Spleen (tissue), 11 donors: Measurements from ENCODE around the gene PIGR. TPM values are rescaled to one million over a fixed set of nuclear protein-coding genes. Genes with fewer than 3 reads are reported as not detected.

Experiments
- DNase-seq: peaks from one replicate; pipeline ENCODE4 v3.0.0-alpha.2; 2020
- H3K27ac ChIP-seq, 8 donors: fragments of 200-600 bp; sonication (generic) in 7 of 8; 1 replicate in 4 of 8; 2 replicates in 4 of 8; pipeline versions ENCODE4 v1.5.0 to v1.8.0; 2016 to 2021; ENCODE audit warnings: inconsistent platforms in 4 of 8, mild to moderate bottlenecking in 4 of 8, moderate library complexity in 1 of 8
- H3K27me3 ChIP-seq, 7 donors: fragments of 200-600 bp; sonication (generic) in 6 of 7; replicated peaks in 1 of 7; 1 replicate in 4 of 7; 2 replicates in 3 of 7; pipeline versions ENCODE4 v1.5.0 to v1.8.0; 2016 to 2021; ENCODE audit warnings: inconsistent platforms in 3 of 7, mild to moderate bottlenecking in 1 of 7
- H3K36me3 ChIP-seq, 6 donors: fragments of 200-600 bp; sonication (generic) in 5 of 6; 1 replicate in 4 of 6; 2 replicates in 2 of 6; pipeline versions ENCODE4 v1.5.0 to v1.8.0; 2016 to 2021; ENCODE audit warnings: inconsistent platforms in 2 of 6
- H3K4me1 ChIP-seq, 6 donors: fragments of 200-600 bp; sonication (generic) in 5 of 6; 1 replicate in 3 of 6; 2 replicates in 3 of 6; pipeline versions ENCODE4 v1.5.0 to v1.8.0; 2016 to 2021; ENCODE audit warnings: inconsistent platforms in 3 of 6
- H3K4me3 ChIP-seq, 8 donors: fragments of 200-600 bp; sonication (generic) in 7 of 8; 1 replicate in 4 of 8; 2 replicates in 4 of 8; pipeline versions ENCODE4 v1.5.0 to v1.8.0; 2016 to 2021; ENCODE audit warnings: inconsistent platforms in 4 of 8, mild to moderate bottlenecking in 4 of 8, moderate library complexity in 2 of 8
- H3K9me3 ChIP-seq, 8 donors: fragments of 200-600 bp; sonication (generic) in 7 of 8; 1 replicate in 4 of 8; 2 replicates in 4 of 8; pipeline versions ENCODE4 v1.5.0 to v1.8.0; 2016 to 2021; ENCODE audit warnings: inconsistent platforms in 4 of 8
- POLR2A ChIP-seq, 3 donors: fragments of 450-650 bp; IDR thresholded peaks; one replicate each; pipeline ENCODE4 v1.5.1; 2017; ENCODE audit warnings: antibody characterized with exemption in 3 of 3, mild to moderate bottlenecking in 1 of 3
- POLR2AphosphoS5 ChIP-seq, 3 donors: sonication (generic); formaldehyde crosslinking; IDR thresholded peaks; one replicate each; pipeline ENCODE4 v1.5.1; 2017; ENCODE audit warnings: antibody characterized with exemption in 3 of 3
- WGBS, 5 donors: extraction: QIAGEN DNeasy Blood & Tissue Kit in 3 of 5; methylation state at CpG; one replicate each; pipeline versions ENCODE4 v1.1.5 to v1.1.7; 2013 to 2018; 5-methylcytosine and 5-hydroxymethylcytosine counted together
- intact Hi-C: fragments of 100-400 bp; cut with DNase I; formaldehyde crosslinking; loops from one replicate; pipeline ENCODE4 v1.15.0; 2023; ENCODE audit warnings: low total_unique reads
- polyA plus RNA-seq, 3 donors: library from polyadenylated mRNA; stranded (reverse); fragments of 200-250 nt; gene quantifications; one replicate each; pipeline ENCODE4 v1.2.1, GENCODE V29; 2013
- total RNA-seq, 7 donors: library from RNA; depleted of rRNA in 3 of 7; stranded (reverse); fragments of >200 nt in 3 of 7; fragmentation: NEBNext Ultra II Directional in 4 of 7; extraction: Animal tissue kit (Norgen Biotek cat#: 25700) in 4 of 7; gene quantifications; one replicate each; pipeline versions ENCODE4 v1.1.0 to v1.2.1, GENCODE V29; 2016 to 2021
- TF ChIP-seq, protein P1 (sequence below), 11 experiments: fragments of 200-600 bp in 7 of 11; fragments of 450-650 bp in 4 of 11; sonication (generic) in 4 of 11; IDR thresholded peaks in 8 of 11; conservative IDR thresholded peaks in 3 of 11; 1 replicate in 7 of 11; 2 replicates in 4 of 11; pipeline versions ENCODE4 v1.4.0 to v1.8.0; 2016 to 2021; ENCODE audit warnings: antibody characterized with exemption in 11 of 11, inconsistent platforms in 4 of 11, mild to moderate bottlenecking in 1 of 11
- donor health status: healthy with polysubstance abuse.
- donor health status: DM: no; HTN: no; CAD: no; lungs with moderate emphysema.
- donor health status: DM: no; HTN: no; CAD: no.
- donor health status: Bipolar disorder and iron deficiency.
- donor health status: healthy.
- donor health status: DM: no; HTN: no; CAD: no.
- donor health status: DM: yes; HTN: yes; CAD: no.

Gene PIGR
- total and polyA plus RNA-seq, 10 donors = 0.13 to 1.7 (median 0.89) TPM

GRCh38 chr1:206972728-206973127 is 26.5 kb upstream of the PIGR start:
- H3K27ac ChIP-seq = no peak overlapping the region
- DNase-seq = no peak
- H3K4me3 ChIP-seq = no peak overlapping the region
- TF ChIP-seq POLR2AphosphoS5 (IDR thresholded peaks at IDR 0.05) (no peak), POLR2A (IDR thresholded peaks at IDR 0.05) (no peak)
- TF ChIP-seq, protein P1, sequence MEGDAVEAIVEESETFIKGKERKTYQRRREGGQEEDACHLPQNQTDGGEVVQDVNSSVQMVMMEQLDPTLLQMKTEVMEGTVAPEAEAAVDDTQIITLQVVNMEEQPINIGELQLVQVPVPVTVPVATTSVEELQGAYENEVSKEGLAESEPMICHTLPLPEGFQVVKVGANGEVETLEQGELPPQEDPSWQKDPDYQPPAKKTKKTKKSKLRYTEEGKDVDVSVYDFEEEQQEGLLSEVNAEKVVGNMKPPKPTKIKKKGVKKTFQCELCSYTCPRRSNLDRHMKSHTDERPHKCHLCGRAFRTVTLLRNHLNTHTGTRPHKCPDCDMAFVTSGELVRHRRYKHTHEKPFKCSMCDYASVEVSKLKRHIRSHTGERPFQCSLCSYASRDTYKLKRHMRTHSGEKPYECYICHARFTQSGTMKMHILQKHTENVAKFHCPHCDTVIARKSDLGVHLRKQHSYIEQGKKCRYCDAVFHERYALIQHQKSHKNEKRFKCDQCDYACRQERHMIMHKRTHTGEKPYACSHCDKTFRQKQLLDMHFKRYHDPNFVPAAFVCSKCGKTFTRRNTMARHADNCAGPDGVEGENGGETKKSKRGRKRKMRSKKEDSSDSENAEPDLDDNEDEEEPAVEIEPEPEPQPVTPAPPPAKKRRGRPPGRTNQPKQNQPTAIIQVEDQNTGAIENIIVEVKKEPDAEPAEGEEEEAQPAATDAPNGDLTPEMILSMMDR (IDR thresholded peaks at IDR 0.05 in 8 of 11, conservative IDR thresholded peaks at IDR 0.05 in 3 of 11) = no peak
- H3K36me3 ChIP-seq = no peaks in the 10 kb centered on the region
- intact Hi-C loops = no loop called here
- H3K4me1 ChIP-seq = peaks cover 0 to 31% (median 2%) of the 10 kb centered on the region in 6 donors
- no peaks in the 10 kb centered on the region for H3K9me3 ChIP-seq
- peaks cover 0 to 14% (median 0%) of the 10 kb centered on the region in 7 donors for H3K27me3 ChIP-seq
- WGBS, 5 donors = 84 to 97% (median 85%) methylated on average over 2 of the region's 2 CpGs

DNA sequence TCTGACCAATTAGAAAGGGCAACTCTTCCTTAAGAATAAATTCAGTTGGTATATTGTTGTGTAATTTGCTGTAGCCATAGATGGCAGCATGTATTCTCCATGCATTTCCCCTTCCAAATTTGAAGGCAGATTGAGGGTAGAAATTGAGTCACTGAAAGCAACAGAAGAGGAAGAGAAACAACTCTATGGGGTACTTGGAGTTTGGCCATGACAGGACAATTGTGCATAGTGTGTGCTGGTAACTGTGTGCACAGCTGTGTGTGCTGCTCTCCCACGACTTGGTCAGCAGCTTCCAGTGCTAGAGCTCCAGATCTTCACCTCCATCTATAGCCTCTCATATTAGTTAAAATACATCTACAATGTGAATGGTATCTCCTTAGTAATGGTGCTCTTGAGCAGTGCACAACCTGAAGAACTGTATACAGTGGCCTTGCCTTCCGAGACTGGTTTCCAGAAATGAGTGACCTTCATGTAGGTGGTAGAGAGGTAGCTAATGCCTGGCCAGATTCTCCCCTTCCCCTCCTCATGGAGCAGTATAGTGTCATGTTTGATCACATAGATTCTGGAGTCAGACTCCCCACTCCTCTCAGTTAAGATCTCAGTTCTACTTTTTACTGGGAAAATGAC is 24.9 kb upstream of the PIGR start:
- peaks cover 0 to 44% (median 12%) of the 10 kb centered on the region in 6 donors for H3K4me1 ChIP-seq
- no peak overlapping the region for H3K4me3 ChIP-seq
- H3K36me3 ChIP-seq = no peaks in the 10 kb centered on the region
- H3K27ac ChIP-seq = no peak overlapping the region
- WGBS, 5 donors = 58 to 75% (median 61%) methylated on average over 2 of the region's 2 CpGs
- DNase-seq = no peak
- peaks cover 0 to 14% (median 0%) of the 10 kb centered on the region in 7 donors for H3K27me3 ChIP-seq
- H3K9me3 ChIP-seq = no peaks in the 10 kb centered on the region
- intact Hi-C loops = no loop called here
- TF ChIP-seq, protein P1 (IDR thresholded peaks at IDR 0.05 in 8 of 11, conservative IDR thresholded peaks at IDR 0.05 in 3 of 11) = no peak
- TF ChIP-seq POLR2A (IDR thresholded peaks at IDR 0.05) (no peak), POLR2AphosphoS5 (IDR thresholded peaks at IDR 0.05) (no peak)

DNA sequence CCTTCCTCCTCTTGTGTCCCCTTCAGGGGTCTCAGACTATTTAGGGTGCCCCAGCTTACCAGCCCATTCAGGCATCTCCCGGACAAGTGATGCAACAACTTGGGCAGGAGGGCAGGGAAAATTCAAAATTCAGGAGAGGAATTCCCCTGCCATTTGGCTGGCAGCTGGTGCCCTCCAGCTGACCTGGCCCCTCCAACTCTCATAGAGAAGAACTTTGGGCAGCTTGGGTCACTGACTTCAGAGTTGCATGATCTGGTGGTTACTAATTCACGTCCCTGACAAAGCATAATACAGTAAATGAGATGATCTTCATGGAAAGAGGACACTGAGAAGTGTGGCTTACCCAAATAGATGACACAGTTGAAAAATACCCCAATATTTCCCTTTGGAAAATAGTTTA is 24.2 kb upstream of the PIGR start, which contains the start of gene FCAMR:
Gene FCAMR, minus strand, starts transcription at position 15 of the 400 bp plus-strand sequence. CDS start 335 bp downstream, outside the sequence.
- no peaks in the 10 kb centered on the region for H3K9me3 ChIP-seq
- 55 to 76% (median 58%) methylated on average over 2 of the region's 2 CpGs for WGBS, 5 donors
- peaks cover 0 to 14% (median 0%) of the 10 kb centered on the region in 7 donors for H3K27me3 ChIP-seq
- DNase-seq = no peak
- TF ChIP-seq POLR2A (IDR thresholded peaks at IDR 0.05) (no peak), POLR2AphosphoS5 (IDR thresholded peaks at IDR 0.05) (no peak)
- TF ChIP-seq, protein P1 (IDR thresholded peaks at IDR 0.05 in 8 of 11, conservative IDR thresholded peaks at IDR 0.05 in 3 of 11) = no peak
- no peaks in the 10 kb centered on the region for H3K36me3 ChIP-seq
- H3K4me1 ChIP-seq = peaks cover 0 to 44% (median 12%) of the 10 kb centered on the region in 6 donors
- intact Hi-C loops = no loop called here
- H3K27ac ChIP-seq = no peak within 1 kb of the TSS
- no peak within 1 kb of the TSS for H3K4me3 ChIP-seq

DNA sequence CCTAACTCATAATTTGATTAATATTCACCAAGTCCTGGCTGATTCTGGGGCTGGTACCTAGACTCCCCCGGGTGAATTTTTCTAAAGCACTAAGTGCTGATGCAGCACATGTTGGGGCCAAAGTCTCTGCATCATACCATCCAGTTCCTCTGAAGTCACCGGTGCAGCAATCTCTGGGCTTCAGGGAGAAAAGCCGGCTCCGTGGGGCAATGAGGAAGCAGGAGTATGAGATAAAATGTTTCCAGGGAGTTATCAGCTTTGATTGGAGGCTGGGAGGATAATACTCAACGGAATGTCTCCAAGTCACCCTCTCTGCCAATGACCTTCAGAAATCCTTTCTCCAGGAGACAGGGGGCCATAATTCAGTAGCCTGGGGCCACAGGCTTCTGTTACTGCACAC is 22.8 kb upstream of the PIGR start:
- Histone ChIP-seq H3K4me3 (no peak overlapping the region), H3K4me1 (peaks cover 0 to 44% (median 12%) of the 10 kb centered on the region in 6 donors), H3K36me3 (no peaks in the 10 kb centered on the region), H3K9me3 (no peaks in the 10 kb centered on the region), H3K27me3 (peaks cover 0 to 14% (median 0%) of the 10 kb centered on the region in 7 donors), H3K27ac (no peak overlapping the region)
- no peak for TF ChIP-seq POLR2AphosphoS5 (IDR thresholded peaks at IDR 0.05)
- no peak for TF ChIP-seq POLR2A (IDR thresholded peaks at IDR 0.05)
- TF ChIP-seq, protein P1 (IDR thresholded peaks at IDR 0.05 in 8 of 11, conservative IDR thresholded peaks at IDR 0.05 in 3 of 11) = no peak
- no peak for DNase-seq
- intact Hi-C loops = no loop called here
- 52 to 77% (median 62%) methylated on average over 5 of the region's 5 CpGs for WGBS, 5 donors
